B cell (primary cell): ENCODE results near the gene TEKT3. TPM values are rescaled to one million over a fixed set of nuclear protein-coding genes. Genes with fewer than 3 reads are reported as not detected.

Experiments used
- ATAC-seq: fragments of 200-7000 bp; cut with Tn5 transposase; one replicate; pipeline ENCODE4 v1.10.0; 2021; ENCODE audit warnings: low read depth, mild to moderate bottlenecking, moderate number of reproducible peaks, moderate library complexity
- CTCF ChIA-PET: fragments of 350-600 bp; sonication (Branson Sonifier 250); formaldehyde crosslinking; loops from one replicate; lab custom pipeline; 2021; ENCODE audit warnings: antibody characterized with exemption, inconsistent platforms; lab: Charles Lee
- POLR2A ChIA-PET: fragments of 350-600 bp; sonication (Branson Sonifier 250); formaldehyde crosslinking; loops from one replicate; lab custom pipeline; 2021; ENCODE audit warnings: antibody characterized with exemption; lab: Charles Lee
- DNase-seq: peaks from one replicate; pipeline ENCODE4 v3.0.0; 2013
- H2AFZ ChIP-seq: 2 replicates; pipeline ENCODE4 v1.6.1; 2012; ENCODE audit warnings: mild to moderate bottlenecking, low read depth, low read length; ENCODE audit not compliant: insufficient read depth, poor library complexity, severe bottlenecking
- H3K27ac ChIP-seq, 2 donors: 1 replicate in 1 of 2; 2 replicates in 1 of 2; pipeline ENCODE4 v1.5.1; 2012 to 2013; ENCODE audit warnings: low read length in 2 of 2, mild to moderate bottlenecking in 2 of 2, moderate library complexity in 1 of 2
- H3K27me3 ChIP-seq, 4 experiments: fragments of 200-600 bp in 1 of 4; sonication (generic) in 1 of 4; replicated peaks in 1 of 4; 1 replicate in 2 of 4; 2 replicates in 2 of 4; pipeline versions ENCODE4 v1.6.1 to v1.7.0; 2013 to 2016; ENCODE audit warnings: low read length in 3 of 4, mild to moderate bottlenecking in 2 of 4, mixed read lengths in 1 of 4, moderate library complexity in 1 of 4; ENCODE audit not compliant: insufficient read depth in 4 of 4, control insufficient read depth in 3 of 4; ENCODE audit errors: control extremely low read depth in 1 of 4
- H3K36me3 ChIP-seq, 2 experiments: replicated peaks in 1 of 2; 1 replicate in 1 of 2; 2 replicates in 1 of 2; pipeline versions ENCODE4 v1.6.1 to v1.7.1; 2013; ENCODE audit warnings: low read length in 1 of 2; ENCODE audit not compliant: insufficient read depth in 2 of 2, control insufficient read depth in 1 of 2; ENCODE audit errors: control extremely low read depth in 1 of 2, extremely low read depth in 1 of 2
- H3K4me1 ChIP-seq, 2 donors: fragments of 200-600 bp in 1 of 2; sonication (generic) in 1 of 2; 1 replicate in 1 of 2; 2 replicates in 1 of 2; pipeline versions ENCODE4 v1.5.1 to v1.6.1; 2013 to 2017; ENCODE audit warnings: low read length in 2 of 2; ENCODE audit not compliant: control insufficient read depth in 2 of 2, insufficient read depth in 2 of 2
- H3K4me2 ChIP-seq: replicated peaks from 2 replicates; pipeline ENCODE3; 2012; ENCODE audit warnings: mild to moderate bottlenecking, low read depth, low read length; ENCODE audit not compliant: poor library complexity, severe bottlenecking
- H3K4me3 ChIP-seq, 5 experiments: fragments of 200-600 bp in 1 of 5; sonication (generic) in 1 of 5; 1 replicate in 3 of 5; 2 replicates in 2 of 5; pipeline versions ENCODE4 v1.5.1 to v1.7.0; 2011 to 2016; ENCODE audit warnings: low read length in 4 of 5, mild to moderate bottlenecking in 4 of 5, low read depth in 2 of 5, control low read depth in 1 of 5, moderate library complexity in 1 of 5; ENCODE audit not compliant: insufficient read depth in 1 of 5; ENCODE audit errors: control extremely low read depth in 1 of 5, extremely low read depth in 1 of 5
- H3K79me2 ChIP-seq: fragments of 200-600 bp; sonication (generic); one replicate; pipeline ENCODE4 v1.6.0; 2016; ENCODE audit warnings: low read length; ENCODE audit not compliant: control insufficient read depth, insufficient read depth
- H3K9ac ChIP-seq: fragments of 200-600 bp; sonication (generic); 2 replicates; pipeline ENCODE4 v1.6.1; 2017; ENCODE audit warnings: mild to moderate bottlenecking, low read length, moderate library complexity
- H3K9me3 ChIP-seq, 3 donors: one replicate each; pipeline versions ENCODE4 v1.6.1 to v1.7.1; 2013; ENCODE audit warnings: low read length in 2 of 3; ENCODE audit not compliant: control insufficient read depth in 2 of 3, insufficient read depth in 1 of 3; ENCODE audit errors: control extremely low read depth in 1 of 3
- H4K20me1 ChIP-seq: 2 replicates; pipeline ENCODE4 v1.6.0; 2012; ENCODE audit warnings: mild to moderate bottlenecking, low read length; ENCODE audit not compliant: insufficient read depth, control insufficient read depth, poor library complexity, severe bottlenecking
- H3K27ac Mint-ChIP-seq: one replicate; pipeline ENCODE4 v1.8.0; 2021; ENCODE audit warnings: mixed read lengths
- H3K27me3 Mint-ChIP-seq: one replicate; pipeline ENCODE4 v1.8.0; 2021; ENCODE audit warnings: mixed read lengths
- H3K4me1 Mint-ChIP-seq: one replicate; pipeline ENCODE4 v1.8.0; 2021; ENCODE audit warnings: mixed read lengths
- H3K4me3 Mint-ChIP-seq: one replicate; pipeline ENCODE4 v1.8.0; 2021; ENCODE audit warnings: mixed read lengths
- H3K9me3 Mint-ChIP-seq: one replicate; pipeline ENCODE4 v1.8.0; 2022; ENCODE audit warnings: mixed read lengths; ENCODE audit not compliant: insufficient read depth
- EZH2 ChIP-seq: IDR thresholded peaks from 2 replicates; pipeline ENCODE4 v1.6.1; 2012; ENCODE audit warnings: borderline replicate concordance, low read depth, mild to moderate bottlenecking, moderate library complexity, low read length; ENCODE audit not compliant: insufficient read depth, poor library complexity, severe bottlenecking
- WGBS: methylation state at CpG from one replicate; pipeline ENCODE4 v1.1.5; 2013; ENCODE audit warnings: missing lambda C conversion rate; ENCODE audit not compliant: insufficient coverage; 5-methylcytosine and 5-hydroxymethylcytosine counted together
- intact Hi-C: fragments of 100-400 bp; cut with micrococcal nuclease; formaldehyde crosslinking; loops from one replicate; pipeline ENCODE4 v1.10.0; 2022
- polyA plus RNA-seq: library from polyadenylated mRNA; depleted of rRNA; stranded (reverse); fragments of >200 nt; gene quantifications from 2 replicates; pipeline ENCODE4 v1.2.3, GENCODE V29; 2012
- total RNA-seq, 2 donors: library from RNA; stranded (reverse); fragments of 120-200 nt in 1 of 2; gene quantifications; 1 replicate in 1 of 2; 2 replicates in 1 of 2; pipeline versions ENCODE4 v1.2.3 to v1.2.4, GENCODE V29; 2013 to 2022
- TF ChIP-seq, protein P1 (sequence below): fragments of 200-600 bp; IDR thresholded peaks from one replicate; pipeline ENCODE4 v1.8.0; 2022; ENCODE audit warnings: antibody characterized with exemption, mild to moderate bottlenecking

TEKT3 gene
- total and polyA plus RNA-seq, 2 donors (not counting 1 experiment from before 2014, with no cell fraction given) = 0.49 to 1.8 TPM

DNA sequence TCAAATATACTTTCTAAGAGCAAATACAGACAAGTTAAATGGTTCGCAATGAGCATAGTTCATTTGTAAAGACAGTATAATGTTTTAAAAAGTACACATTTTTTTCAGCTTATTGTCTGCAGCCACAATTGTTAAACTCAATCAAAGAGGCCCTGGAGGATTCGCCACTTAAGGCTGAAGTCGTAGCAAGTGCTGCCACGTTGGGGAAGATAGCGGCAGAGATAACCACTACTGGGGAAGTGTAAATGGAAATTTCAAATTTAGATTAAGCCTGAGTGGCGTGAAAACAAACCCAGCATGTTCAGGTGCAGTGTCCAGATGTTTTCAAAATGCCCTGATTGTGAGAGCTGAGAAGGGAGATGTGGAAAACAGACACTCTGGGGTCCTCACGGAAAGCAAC is 84.7 kb downstream of the TEKT3 start:
- H3K79me2 ChIP-seq = no peaks in the 10 kb centered on the region
- 16% methylated on average over 5 of the region's 7 CpGs for WGBS
- H2AFZ ChIP-seq = no peak overlapping the region
- no peak for DNase-seq
- H3K27ac Mint-ChIP-seq = no peak overlapping the region
- TF ChIP-seq EZH2 = no peak
- TF ChIP-seq, protein P1, sequence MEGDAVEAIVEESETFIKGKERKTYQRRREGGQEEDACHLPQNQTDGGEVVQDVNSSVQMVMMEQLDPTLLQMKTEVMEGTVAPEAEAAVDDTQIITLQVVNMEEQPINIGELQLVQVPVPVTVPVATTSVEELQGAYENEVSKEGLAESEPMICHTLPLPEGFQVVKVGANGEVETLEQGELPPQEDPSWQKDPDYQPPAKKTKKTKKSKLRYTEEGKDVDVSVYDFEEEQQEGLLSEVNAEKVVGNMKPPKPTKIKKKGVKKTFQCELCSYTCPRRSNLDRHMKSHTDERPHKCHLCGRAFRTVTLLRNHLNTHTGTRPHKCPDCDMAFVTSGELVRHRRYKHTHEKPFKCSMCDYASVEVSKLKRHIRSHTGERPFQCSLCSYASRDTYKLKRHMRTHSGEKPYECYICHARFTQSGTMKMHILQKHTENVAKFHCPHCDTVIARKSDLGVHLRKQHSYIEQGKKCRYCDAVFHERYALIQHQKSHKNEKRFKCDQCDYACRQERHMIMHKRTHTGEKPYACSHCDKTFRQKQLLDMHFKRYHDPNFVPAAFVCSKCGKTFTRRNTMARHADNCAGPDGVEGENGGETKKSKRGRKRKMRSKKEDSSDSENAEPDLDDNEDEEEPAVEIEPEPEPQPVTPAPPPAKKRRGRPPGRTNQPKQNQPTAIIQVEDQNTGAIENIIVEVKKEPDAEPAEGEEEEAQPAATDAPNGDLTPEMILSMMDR = no peak
- peaks cover 56% of the 10 kb centered on the region for H3K27me3 Mint-ChIP-seq
- peaks cover 17% of the 10 kb centered on the region for H3K4me1 Mint-ChIP-seq
- no peaks in the 10 kb centered on the region for H4K20me1 ChIP-seq
- H3K9me3 Mint-ChIP-seq = no peaks in the 10 kb centered on the region
- ChIA-PET POLR2A (no interaction called here), CTCF (interaction anchor here (0.9 to 2.8 kb wide), 4 partner anchors 9 to 246 kb away, joined by 3 to 10 read pairs (median 6); partner anchors contain the start of gene PMP22)
- ATAC-seq = no peak
- H3K27ac ChIP-seq = no peak overlapping the region
- H3K4me3 ChIP-seq = no peak overlapping the region
- peaks cover 12 to 16% of the 10 kb centered on the region in 2 donors for H3K4me1 ChIP-seq
- intact Hi-C loops = loop anchor here (1.0 kb wide), 1 partner anchor 247 kb away; no protein-coding TSS in a partner anchor
- H3K4me2 ChIP-seq = no peak overlapping the region
- no peak overlapping the region for H3K9ac ChIP-seq
- no peak overlapping the region for H3K4me3 Mint-ChIP-seq
- H3K9me3 ChIP-seq = peaks cover 0 to 3% (median 0%) of the 10 kb centered on the region in 3 donors
- H3K36me3 ChIP-seq = no peaks in the 10 kb centered on the region
- peaks cover 0 to 32% (median 21%) of the 10 kb centered on the region in 4 experiments for H3K27me3 ChIP-seq

- DNase-seq (no peak), ATAC-seq (no peak)
- ChIA-PET POLR2A (no interaction called here), CTCF (no interaction called here)
- Mint-ChIP-seq H3K27me3 (peaks cover 55% of the 10 kb centered on the region), H3K27ac (no peak overlapping the region), H3K4me3 (no peak overlapping the region), H3K9me3 (no peaks in the 10 kb centered on the region), H3K4me1 (peaks cover 15% of the 10 kb centered on the region)
- TF ChIP-seq, protein P1 = no peak
- no peak for TF ChIP-seq EZH2
- Histone ChIP-seq H3K9me3 (no peaks in the 10 kb centered on the region), H3K79me2 (no peaks in the 10 kb centered on the region), H3K36me3 (no peaks in the 10 kb centered on the region), H2AFZ (no peak overlapping the region), H3K27me3 (peaks cover 0 to 24% (median 17%) of the 10 kb centered on the region in 4 experiments), H3K4me2 (no peak overlapping the region), H3K4me1 (peaks cover 8 to 12% of the 10 kb centered on the region in 2 donors), H4K20me1 (no peaks in the 10 kb centered on the region), H3K4me3 (no peak overlapping the region), H3K9ac (no peak overlapping the region), H3K27ac (no peak overlapping the region)
- intact Hi-C loops = no loop called here
- 100% methylated on average over 3 of the region's 13 CpGs for WGBS
These were observed 85.5 kb downstream of the TEKT3 start for GRCh38 chr17:15255713-15256454.
